Measurements from ENCODE around the gene ATN1.
A peak's percentile ranks its signal among the peaks of the same experiment; 100 is the strongest.

GRCh38 chr12:6904280-6905276 is 23.2 kb upstream of the ATN1 start, which contains the start of gene LRRC23:
- TF ChIP-seq POLR2A (IDR thresholded peaks at IDR 0.05) = peak in 1 of 3 donors; percentile 54
- peak; percentile 79 to 90 (median 88) for TF ChIP-seq POLR2AphosphoS5 (IDR thresholded peaks at IDR 0.05)
- peak in 1 of 11 experiments; percentile 20 for TF ChIP-seq CTCF (IDR thresholded peaks at IDR 0.05 in 8 of 11, conservative IDR thresholded peaks at IDR 0.05 in 3 of 11)

Data from spleen (tissue), 7 donors.